ENCODE results near the gene TMEM255B. TPM values are rescaled to one million over a fixed set of nuclear protein-coding genes. Genes with fewer than 3 reads are reported as not detected.

The TMEM255B gene
- total RNA-seq, 1 experiment from 2014 or later = 0.61 TPM

DNA sequence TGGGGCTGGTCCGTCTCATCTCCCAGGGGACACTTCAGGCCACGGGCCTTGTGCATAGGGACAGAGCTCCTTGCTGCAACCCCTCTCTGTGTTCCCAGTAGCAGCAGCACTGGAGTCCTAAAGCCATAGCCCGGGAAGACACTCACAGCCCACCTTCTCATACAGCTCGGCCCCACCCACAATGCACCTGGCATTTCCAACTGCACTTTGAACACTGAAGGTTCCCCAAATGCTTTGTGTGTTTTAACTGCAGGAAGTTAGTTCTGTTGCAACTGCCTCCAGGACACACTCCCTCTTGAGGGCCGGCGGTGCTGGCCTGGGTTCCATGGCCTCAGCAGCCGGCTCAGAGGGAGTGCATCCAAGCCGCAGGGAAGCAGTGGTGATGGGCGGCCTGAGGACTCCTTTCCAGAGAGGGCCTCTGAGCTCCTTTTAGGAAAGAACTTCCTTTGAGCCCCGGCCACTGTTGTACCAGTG lies 22.7 kb upstream of the TMEM255B start:
- Histone ChIP-seq H3K9me2 (ENCODE audit: insufficient read depth) (no peaks in the 10 kb centered on the region), H3K79me2 (ENCODE audit: low read depth) (no peaks in the 10 kb centered on the region), H3K4me3 (no peak overlapping the region), H3K27ac (no peak overlapping the region), H3K27me3 (ENCODE audit: insufficient read depth, low read depth) (peaks cover 76% of the 10 kb centered on the region), H3K36me3 (ENCODE audit: low read depth) (no peaks in the 10 kb centered on the region), H4K20me1 (ENCODE audit: insufficient read depth) (no peaks in the 10 kb centered on the region), H3K9me3 (ENCODE audit: insufficient read depth, low read depth) (peaks cover 7% of the 10 kb centered on the region; the same call in 1 of the 2 replicates), H3K4me1 (replicated peaks; ENCODE audit: insufficient read depth) (no peaks in the 10 kb centered on the region), H2AFZ (no peak overlapping the region), H3F3A (ENCODE audit: insufficient read depth, low read depth) (peaks cover 21% of the 10 kb centered on the region), H3K4me2 (no peak overlapping the region)
- no peak for TF ChIP-seq EZH2 (IDR thresholded peaks at IDR 0.05; ENCODE audit: low read depth)
- TF ChIP-seq, protein P1, sequence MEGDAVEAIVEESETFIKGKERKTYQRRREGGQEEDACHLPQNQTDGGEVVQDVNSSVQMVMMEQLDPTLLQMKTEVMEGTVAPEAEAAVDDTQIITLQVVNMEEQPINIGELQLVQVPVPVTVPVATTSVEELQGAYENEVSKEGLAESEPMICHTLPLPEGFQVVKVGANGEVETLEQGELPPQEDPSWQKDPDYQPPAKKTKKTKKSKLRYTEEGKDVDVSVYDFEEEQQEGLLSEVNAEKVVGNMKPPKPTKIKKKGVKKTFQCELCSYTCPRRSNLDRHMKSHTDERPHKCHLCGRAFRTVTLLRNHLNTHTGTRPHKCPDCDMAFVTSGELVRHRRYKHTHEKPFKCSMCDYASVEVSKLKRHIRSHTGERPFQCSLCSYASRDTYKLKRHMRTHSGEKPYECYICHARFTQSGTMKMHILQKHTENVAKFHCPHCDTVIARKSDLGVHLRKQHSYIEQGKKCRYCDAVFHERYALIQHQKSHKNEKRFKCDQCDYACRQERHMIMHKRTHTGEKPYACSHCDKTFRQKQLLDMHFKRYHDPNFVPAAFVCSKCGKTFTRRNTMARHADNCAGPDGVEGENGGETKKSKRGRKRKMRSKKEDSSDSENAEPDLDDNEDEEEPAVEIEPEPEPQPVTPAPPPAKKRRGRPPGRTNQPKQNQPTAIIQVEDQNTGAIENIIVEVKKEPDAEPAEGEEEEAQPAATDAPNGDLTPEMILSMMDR (conservative IDR thresholded peaks at IDR 0.05) = no peak
- intact Hi-C loops (cut with micrococcal nuclease; ENCODE audit: unreplicated experiment) = no loop called here
- ChIA-PET CTCF (no interaction called here), POLR2A (ENCODE audit: unreplicated experiment) (no interaction called here)
- no peak for DNase-seq
- no TSS peak for BruUV-seq (replicated peaks)

DNA sequence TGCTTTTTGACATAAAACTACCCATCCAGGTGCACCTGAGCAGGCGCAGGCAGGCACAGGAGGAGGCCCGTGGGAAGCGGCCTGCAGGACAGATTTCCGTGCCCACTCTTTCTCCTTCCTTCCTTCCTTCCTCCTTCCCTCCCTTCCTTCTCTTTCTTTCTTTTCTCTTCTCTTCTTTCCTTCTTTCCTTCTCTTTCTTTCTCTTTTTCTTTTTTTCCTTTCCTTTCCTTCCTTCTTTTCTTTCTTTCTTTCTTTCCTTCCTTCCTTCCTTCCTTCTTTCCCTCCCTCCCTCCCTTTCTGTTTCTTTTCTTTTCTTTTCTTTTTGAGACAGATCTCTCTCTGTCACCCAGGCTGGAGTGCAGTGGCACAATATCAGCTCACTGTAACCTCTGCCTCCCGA lies 21.2 kb upstream of the TMEM255B start:
- ChIA-PET CTCF (no interaction called here), POLR2A (ENCODE audit: unreplicated experiment) (no interaction called here)
- Histone ChIP-seq H4K20me1 (ENCODE audit: insufficient read depth) (no peaks in the 10 kb centered on the region), H3K4me3 (no peak overlapping the region), H3K36me3 (ENCODE audit: low read depth) (no peaks in the 10 kb centered on the region), H3K4me2 (no peak overlapping the region), H3K27me3 (ENCODE audit: insufficient read depth, low read depth) (peaks cover 66% of the 10 kb centered on the region), H3F3A (ENCODE audit: insufficient read depth, low read depth) (peaks cover 29% of the 10 kb centered on the region), H3K9me2 (ENCODE audit: insufficient read depth) (no peaks in the 10 kb centered on the region), H2AFZ (no peak overlapping the region), H3K27ac (no peak overlapping the region), H3K4me1 (replicated peaks; ENCODE audit: insufficient read depth) (peaks cover 11% of the 10 kb centered on the region), H3K79me2 (ENCODE audit: low read depth) (no peaks in the 10 kb centered on the region), H3K9me3 (ENCODE audit: insufficient read depth, low read depth) (peaks cover 7% of the 10 kb centered on the region; the same call in 1 of the 2 replicates)
- intact Hi-C loops (cut with micrococcal nuclease; ENCODE audit: unreplicated experiment) = no loop called here
- no peak for TF ChIP-seq EZH2 (IDR thresholded peaks at IDR 0.05; ENCODE audit: low read depth)
- TF ChIP-seq, protein P1 (conservative IDR thresholded peaks at IDR 0.05) = no peak
- no peak for DNase-seq
- BruUV-seq (replicated peaks) = no TSS peak

DNA sequence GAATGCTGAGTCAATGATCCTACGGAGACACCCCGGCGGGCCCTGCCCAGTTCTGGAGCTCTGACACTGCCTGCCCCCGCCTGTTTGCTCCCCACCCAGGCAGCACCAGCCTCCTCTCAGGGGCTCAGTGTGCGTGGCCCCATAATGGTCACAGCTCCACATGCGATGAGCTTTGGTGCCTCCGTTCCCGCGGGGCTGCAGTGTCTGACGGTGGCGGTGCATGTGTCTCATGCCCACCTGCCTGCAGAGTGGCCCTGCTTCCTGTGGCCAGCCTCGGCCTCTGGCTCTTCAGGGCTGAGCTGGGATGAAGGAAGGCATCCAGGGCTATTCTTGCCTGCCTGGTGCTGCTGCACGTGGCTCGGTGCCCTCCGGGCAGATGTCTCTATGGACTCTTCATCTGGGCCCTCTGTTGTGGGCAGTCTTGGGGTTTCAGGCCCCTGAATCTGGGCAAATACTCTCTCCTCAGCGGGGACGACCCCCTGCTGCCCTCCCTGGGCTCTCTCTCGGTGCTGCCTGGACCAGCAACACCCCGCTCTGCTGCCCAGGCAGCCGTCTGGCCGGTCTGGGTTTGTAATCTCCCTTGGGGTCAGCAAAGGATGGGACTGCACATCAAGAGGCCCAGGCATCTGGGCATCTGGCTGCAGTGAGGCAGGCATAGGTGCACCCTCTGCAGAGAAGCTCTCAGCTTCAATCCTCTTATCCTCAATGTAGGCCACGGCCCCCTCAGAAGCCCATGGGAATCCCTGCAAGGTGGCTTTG lies 19.3 kb upstream of the TMEM255B start:
- Histone ChIP-seq H3K4me1 (replicated peaks; ENCODE audit: insufficient read depth) (peaks cover 16% of the 10 kb centered on the region), H3K27ac (no peak overlapping the region), H4K20me1 (ENCODE audit: insufficient read depth) (no peaks in the 10 kb centered on the region), H3K9me3 (ENCODE audit: insufficient read depth, low read depth) (no peaks in the 10 kb centered on the region), H2AFZ (no peak overlapping the region), H3K4me2 (no peak overlapping the region), H3K27me3 (ENCODE audit: insufficient read depth, low read depth) (peaks cover 60% of the 10 kb centered on the region), H3K79me2 (ENCODE audit: low read depth) (no peaks in the 10 kb centered on the region), H3K36me3 (ENCODE audit: low read depth) (no peaks in the 10 kb centered on the region), H3K9me2 (ENCODE audit: insufficient read depth) (no peaks in the 10 kb centered on the region), H3K4me3 (no peak overlapping the region), H3F3A (ENCODE audit: insufficient read depth, low read depth) (peaks cover 12% of the 10 kb centered on the region)
- no peak for DNase-seq
- no TSS peak for BruUV-seq (replicated peaks)
- ChIA-PET CTCF (no interaction called here), POLR2A (ENCODE audit: unreplicated experiment) (no interaction called here)
- TF ChIP-seq EZH2 (IDR thresholded peaks at IDR 0.05; ENCODE audit: low read depth) = no peak
- TF ChIP-seq, protein P1 (conservative IDR thresholded peaks at IDR 0.05) = no peak
- intact Hi-C loops (cut with micrococcal nuclease; ENCODE audit: unreplicated experiment) = no loop called here
